NCI-H748 (cell line): Measurements from ENCODE around the gene BCO2.
A peak's percentile ranks its signal among the peaks of the same experiment; 100 is the strongest.
"Not testable (repeated sequence)": the region's sequence is repeated elsewhere in the genome, so short reads cannot be mapped to it uniquely, and the experiment has no call there.

ENCODE experiments used
- DNase-seq: peaks from one replicate; lab custom pipeline; 2025; ENCODE audit not compliant: unreplicated experiment; lab: John Stamatoyannopoulos, UW

BCO2 gene

DNA sequence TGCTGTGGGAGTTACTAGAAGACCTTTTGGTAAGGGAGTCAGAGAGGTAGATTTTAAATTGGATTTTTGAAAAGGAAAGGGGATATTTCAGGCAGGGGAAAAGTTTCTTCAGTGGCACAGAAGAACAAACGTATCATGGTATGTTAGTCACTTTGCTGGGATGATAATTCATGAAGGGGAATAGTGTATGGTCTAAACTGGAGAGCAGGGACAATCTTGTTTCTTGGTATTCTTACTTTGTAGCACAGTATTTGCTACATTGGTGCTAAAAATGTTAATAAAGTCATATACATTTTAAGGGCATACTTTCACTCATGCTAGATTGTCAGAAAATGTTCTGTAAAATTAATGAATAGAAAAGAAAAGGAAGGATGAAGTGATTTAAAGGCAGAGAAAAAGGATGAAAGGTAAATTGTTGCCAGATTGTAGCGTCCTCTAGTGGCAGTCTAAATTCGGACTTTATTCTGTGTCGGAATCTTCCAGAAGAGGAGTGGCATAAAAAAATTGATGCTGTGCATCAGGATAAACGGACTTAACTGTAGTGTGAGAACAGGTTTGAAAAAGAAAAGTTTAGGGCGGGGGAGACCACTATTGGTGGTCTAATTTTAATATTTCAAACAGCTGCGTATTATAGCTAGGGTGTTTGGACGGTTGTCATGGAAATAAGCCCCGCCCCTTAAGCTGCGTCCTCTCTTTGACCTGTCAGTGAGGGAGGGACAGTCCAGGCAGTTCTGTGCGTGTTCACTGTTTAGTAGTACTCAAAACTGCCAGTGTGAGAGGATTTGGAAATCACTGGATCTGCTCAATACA is at the start of gene BCO2:
BCO2 (plus strand) TSS at position 724 of the 810 bp plus-strand sequence. CDS start 90 bp downstream, outside the sequence.
- peak; percentile 73 for DNase-seq

DNA sequence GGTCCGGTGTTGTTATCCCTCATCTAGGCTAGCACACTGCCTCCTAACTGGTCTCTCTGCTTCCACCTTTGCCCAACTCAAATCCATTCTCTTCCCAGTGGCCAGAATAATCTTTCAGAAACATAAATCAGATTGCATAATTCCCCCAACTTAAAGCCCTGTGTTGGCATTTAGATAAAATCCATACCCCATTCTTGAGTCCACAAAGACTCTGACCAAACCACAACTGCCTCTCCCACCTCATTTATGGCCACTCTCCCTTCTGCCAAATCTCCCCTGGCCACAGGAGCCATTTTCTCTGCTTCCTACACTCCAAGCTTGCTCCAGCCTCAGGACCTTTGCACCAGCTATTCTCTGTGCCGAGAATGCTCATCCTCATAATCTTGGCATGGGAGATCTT is 48.3 kb upstream of the BCO2 start:
- DNase-seq = no peak

GRCh38 chr11:112128483-112129121 is 46.7 kb upstream of the BCO2 start:
- DNase-seq = peak; percentile 66

GRCh38 chr11:112129656-112130055 is 45.7 kb upstream of the BCO2 start:
- no peak for DNase-seq

DNA sequence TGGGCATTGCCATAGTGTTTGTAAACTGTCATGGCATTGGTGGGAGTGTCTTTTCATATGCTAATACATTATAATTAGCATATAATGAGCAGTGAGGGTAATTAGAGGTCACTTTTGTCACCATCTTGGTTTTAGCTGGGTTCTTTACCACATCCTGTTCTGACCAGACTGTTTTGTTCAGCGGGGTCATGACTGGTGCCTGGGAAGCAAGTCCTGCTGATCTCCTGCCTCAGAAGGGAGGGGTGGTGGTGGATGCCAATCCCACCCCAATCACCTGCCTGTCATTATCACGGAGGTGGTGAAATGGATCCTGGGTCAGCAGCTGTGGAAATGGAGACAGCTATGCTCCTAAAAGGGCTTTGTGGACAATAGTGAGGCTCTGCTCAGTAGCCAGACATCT is 42.6 kb upstream of the BCO2 start:
- DNase-seq = no peak

- no peak for DNase-seq
Observed at GRCh38 chr11:112134473-112134872, 40.8 kb upstream of the BCO2 start.

DNA sequence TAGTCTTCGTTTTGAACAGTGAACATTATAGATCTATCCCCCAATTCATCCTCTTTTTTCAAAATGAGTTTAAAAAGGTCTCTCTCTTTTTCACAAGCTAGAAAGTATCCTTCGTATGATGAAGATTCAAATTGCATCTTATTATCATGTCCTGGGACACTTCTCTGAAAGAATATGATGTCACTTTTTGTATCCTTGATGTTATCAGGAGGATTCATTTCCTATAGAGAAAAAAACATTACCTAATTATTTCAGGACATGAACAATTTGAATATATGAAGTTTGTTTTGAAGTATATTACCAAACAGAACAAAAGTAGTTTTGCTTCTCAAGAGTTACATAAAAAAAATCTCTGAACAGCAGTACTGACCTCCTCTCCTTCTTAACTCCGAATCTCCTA is 31.7 kb upstream of the BCO2 start:
- DNase-seq = no peak

DNA sequence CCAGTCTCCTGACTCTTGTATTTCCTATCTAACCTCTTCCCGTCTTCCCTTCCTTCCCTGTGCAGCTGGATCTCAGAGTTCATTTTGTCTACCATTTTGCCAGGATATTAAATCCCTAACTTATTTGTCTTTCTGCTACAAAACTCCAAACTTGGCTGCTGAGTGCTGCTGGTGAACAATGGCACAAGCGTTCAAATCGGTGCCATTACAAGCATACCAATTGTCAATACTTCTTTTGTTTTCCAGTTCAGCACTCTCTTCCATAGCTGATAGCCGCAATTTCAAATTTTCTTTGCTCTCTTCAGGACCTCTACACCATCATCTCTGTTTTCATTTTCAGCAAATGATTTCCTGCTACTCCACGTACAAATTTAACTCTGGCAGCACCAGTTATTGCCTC is 24.8 kb upstream of the BCO2 start:
- no peak for DNase-seq

DNA sequence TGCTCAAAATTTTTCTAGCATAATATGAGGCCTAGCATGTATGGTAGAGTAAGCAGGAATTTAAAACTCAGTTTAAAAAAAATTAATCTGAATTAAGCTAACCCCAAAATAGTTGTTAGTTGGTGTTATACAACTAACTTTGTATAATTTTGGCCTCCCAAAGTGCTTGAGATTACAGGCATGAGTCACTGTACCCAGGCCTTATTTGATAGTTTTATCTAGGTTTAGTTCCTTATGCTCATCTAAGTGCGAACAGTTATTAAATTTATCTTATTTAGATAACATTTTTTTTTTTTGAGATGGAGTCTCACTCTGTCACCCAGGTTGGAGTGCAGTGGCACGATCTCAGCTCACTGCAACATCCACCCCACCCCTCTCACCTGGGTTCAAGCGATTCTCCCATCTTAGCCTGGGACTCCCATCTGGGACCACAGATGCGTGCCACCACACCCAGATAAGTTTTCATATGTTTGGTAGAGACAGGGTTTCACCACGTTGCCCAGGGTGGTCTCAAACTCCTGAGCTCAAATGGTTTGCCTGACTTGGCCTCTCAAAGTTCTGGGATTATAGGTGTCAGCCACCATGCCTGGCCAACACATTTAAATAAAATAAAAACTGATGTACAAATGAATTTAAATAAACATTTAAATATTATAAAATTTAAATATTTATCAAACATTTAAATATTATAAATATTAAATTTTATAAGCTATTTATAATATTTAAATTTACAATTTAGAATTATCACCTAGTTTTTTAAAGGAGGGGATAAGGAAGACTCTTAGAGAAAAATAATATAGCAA is 19.0 kb upstream of the BCO2 start:
- no peak for DNase-seq

- no peak for DNase-seq
Observed at GRCh38 chr11:112156956-112157766, 18.2 kb upstream of the BCO2 start.

- no peak for DNase-seq
Observed at GRCh38 chr11:112159098-112160065, 15.9 kb upstream of the BCO2 start.

DNA sequence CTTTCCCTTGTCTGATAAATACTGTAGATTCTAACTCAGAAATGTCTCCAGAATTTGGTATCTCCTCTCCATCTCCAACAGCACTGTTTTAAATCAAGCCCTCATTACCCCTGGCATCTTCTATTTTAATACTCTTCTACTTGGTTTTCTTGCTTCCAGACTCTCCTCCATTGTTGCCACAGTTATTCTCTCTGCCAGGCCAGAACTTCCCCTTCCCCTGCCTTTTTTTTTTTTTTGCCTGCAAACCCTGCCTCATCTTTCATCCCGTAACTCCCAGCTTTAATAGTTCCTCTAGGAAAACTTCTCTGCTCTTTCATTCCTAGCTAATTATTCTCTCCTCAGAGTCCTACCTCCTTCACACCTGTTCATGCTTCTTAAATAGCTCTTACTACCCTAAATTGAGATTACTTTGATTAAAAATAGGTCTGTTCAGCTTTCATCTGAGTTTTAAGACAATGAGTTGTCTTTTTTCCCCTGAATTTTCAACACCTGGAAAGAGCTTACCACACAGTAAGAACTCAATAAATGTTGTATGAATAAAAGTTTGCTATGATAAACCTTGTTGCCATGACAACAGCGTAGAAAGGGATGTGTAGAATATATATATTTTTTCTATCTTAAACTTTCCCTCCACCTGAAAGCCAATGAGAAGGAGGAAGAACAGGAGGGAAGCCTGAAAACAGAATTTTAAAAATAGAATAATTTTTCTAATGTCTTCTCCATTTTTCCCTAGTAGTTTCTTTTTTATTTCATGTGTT is 15.0 kb upstream of the BCO2 start:
- no peak for DNase-seq

DNA sequence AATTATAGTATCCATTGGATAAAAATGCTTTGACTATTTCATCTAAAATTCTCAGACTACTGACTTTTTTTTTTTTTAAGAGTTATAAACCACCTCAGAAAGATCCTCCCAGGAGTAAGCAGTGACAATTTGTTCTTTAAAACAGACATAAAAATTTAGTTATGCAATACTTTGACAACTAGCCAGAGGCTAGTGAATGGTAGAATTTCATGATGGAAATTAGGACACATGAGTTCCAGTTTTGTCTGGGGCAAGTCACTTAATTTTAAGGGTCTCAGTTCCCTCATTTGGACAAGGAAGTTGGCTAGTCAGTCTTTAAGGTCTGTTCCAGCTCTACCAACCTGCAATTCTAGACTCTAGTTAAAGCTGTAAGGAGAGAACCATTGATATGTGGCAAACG is 14.3 kb upstream of the BCO2 start:
- no peak for DNase-seq

DNA sequence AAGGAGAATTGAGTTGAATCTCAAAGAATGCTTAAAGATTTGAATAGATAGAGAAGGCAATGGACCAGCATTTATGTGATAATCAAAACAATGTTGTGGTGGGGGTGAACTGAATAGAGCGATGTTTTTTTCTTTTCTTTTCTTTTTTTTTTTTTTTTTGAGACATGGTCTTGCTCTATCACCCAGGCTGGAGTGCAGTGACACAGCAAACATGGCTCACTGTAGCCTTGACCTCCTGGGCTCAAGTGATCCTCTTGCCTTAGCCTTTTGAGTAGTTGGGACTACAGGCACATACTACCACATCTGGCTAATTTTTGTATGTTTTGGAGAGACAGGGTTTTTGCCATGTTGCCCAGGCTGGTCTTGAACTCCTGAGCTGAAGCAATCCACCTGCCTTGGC is 13.1 kb upstream of the BCO2 start:
- DNase-seq = not testable (repeated sequence)

DNA sequence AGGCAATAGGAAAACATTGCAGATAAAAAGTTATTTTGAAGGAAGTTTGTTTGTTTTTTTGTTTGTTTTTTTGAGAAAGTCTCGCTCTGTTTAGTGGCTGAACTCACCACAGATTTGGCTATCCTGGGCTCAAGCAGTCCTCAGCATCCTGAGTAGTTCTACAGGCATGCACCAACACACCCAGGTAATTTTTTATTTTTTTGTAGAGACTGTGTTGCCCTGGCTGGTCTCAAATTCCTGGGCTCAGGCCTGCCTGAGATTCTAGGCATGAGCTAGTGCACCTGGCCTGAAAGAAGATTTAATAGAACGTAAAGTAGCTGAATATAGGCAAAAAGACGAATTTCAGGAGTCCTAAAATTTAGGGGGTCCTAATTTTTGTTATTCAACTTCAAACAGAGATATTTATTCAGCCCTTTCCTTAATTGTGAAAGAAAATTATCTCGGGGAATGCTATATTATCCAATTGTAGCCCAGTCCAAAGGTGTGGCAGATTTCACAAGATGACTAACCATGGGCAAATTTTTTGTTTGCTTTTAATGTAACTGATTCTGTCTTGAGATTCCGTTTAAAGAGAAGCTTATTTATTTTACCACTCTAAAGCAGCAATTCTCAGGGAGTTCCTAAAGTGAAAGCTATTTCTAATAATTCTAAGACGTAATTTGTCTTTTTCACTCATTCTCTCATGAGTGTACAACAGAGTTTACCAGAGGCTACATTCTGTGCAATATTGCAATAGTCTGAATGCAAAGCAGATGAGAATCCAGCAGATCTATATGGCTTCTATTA is 12.4 kb upstream of the BCO2 start:
- DNase-seq = no peak

DNA sequence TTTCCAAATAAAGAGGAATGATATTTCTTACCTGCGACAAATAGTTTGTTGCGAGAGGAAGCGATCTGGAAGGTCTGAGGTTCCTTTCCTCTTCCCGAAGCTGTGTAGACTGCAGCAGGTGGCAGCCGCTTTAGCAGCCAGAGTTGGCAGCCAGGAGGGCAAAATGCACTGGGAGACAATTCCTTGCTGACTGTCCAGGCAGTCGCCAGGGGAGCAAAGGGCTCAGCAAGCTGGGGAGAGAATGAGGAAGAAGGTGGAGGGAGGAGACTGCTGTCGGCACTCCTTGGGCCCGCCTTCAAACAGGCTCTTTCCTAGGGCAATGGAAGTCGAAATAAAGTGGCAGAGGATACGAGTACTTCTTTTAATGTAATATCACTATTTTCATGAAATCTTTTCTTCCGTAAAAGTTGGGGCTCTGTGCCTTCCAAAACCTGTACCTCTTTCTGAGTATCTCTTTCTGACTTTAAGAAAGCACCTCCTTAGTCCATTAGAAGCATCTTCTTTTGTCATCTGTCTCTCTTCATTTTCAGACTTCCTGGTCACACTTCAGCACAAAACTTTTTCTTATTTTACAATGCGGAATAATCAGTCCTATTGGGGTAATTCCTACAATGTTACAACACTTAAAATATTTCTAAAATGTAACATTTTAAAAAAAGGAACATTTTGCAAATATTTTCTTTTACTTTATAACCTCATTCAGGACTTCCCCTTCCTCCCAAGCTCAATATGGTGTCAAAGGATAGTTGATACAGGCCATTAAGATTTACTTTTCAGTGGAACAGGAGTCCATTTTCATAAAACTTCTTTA is 11.2 kb upstream of the BCO2 start, which contains the start of gene IL18:
IL18 (minus strand) TSS at position 220 of the 811 bp plus-strand sequence. CDS start 9,041 bp downstream, outside the sequence.
- DNase-seq = no peak

DNA sequence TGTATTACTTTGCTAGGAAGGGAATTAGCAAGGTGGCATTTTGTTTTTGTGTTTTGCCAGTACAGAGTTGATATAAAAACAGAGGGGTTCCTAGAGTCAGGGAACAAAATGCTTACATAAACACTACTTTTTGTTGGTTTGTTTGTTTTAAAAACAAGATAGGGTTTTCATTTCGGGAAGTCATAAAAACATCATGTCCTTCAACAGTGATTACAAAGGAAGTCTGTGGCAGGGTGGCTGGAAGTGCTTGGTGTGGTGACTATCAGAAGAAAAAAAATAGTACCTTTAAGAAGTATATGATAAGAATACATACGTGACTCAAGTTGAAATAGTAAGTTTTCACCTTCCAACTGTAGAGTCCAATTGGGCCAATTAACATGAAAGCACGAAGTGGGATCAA is 10.3 kb upstream of the BCO2 start:
- DNase-seq = no peak
